HG03565 (cell line): Measurements from ENCODE around the gene ZCCHC4.
"Not testable (repeated sequence)": the region's sequence is repeated elsewhere in the genome, so short reads cannot be mapped to it uniquely, and the experiment has no call there.

Experiments used
- ATAC-seq: cut with Tn5 transposase; IDR thresholded peaks from one replicate; pipeline ENCODE4 v1.9.1; 2021; ENCODE audit warnings: mild to moderate bottlenecking, moderate library complexity; ENCODE audit not compliant: unreplicated experiment

The ZCCHC4 gene

DNA sequence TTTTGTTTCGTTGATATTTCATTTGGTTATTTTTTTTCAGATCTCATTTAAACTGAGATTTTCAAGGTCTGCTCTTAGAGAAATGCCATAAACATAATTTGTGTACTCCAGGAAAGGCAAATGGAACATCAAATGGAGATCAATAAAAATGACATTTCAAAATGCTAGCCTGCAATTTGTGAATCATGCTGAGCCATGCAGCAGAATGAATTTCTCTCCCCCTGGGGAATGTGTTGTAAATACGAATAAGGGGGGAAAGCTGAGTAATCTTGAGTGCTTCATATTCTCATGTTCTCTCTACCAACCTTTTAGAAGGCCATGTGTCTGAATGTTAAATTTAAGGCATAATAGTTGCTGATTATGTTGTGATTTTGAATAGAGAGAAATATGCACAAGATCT is 7.8 kb downstream of the ZCCHC4 start:
- ATAC-seq = no peak

- no peak for ATAC-seq
These were observed 8.2 kb downstream of the ZCCHC4 start for GRCh38 chr4:25320773-25321172.

DNA sequence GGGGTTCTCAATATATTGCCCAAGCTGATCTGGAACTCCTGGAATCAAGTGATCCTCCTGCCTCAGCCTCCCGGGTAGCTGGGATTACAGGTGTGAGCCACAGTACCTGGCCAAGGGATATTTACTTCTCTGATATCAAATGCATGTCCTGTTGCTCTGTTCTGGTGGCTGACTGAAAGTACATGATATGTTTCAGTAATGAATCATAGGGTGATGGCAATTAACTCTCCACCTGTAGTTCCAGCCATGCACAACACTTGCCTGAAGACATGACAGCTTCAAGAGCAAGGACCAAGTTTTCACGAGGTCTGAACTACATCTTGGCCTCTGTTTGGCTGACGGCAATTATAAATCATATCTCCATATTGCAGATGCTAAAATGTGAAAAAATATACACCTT is 9.1 kb downstream of the ZCCHC4 start:
- ATAC-seq = no peak

GRCh38 chr4:25328463-25328862 is 15.9 kb downstream of the ZCCHC4 start:
- ATAC-seq = not testable (repeated sequence)

- ATAC-seq = no peak
These were observed 17.8 kb downstream of the ZCCHC4 start for GRCh38 chr4:25330335-25330734.

GRCh38 chr4:25330905-25331808 is 18.6 kb downstream of the ZCCHC4 start:
- peak; percentile 92 for ATAC-seq

GRCh38 chr4:25343671-25344070 is 31.1 kb downstream of the ZCCHC4 start:
- no peak for ATAC-seq

DNA sequence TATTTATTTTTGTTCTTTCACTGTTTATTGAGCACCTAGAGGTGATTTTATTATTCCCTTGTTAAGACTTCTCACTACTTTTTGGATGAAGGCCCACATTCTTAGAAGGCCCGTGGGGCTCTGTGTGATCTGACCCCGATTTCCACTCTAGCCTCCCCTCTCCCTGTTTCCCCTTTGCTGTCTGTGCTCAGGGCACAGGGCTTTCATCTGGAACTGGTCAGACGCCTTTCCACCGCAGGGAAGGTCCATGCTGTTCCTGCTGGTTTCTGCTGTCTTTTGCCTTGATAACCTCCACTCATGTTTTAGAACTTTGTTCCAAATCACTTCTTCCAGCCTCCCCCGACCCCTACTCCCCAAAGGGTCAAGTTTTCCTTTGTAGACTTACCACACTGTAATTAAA is 33.2 kb downstream of the ZCCHC4 start:
- no peak for ATAC-seq

DNA sequence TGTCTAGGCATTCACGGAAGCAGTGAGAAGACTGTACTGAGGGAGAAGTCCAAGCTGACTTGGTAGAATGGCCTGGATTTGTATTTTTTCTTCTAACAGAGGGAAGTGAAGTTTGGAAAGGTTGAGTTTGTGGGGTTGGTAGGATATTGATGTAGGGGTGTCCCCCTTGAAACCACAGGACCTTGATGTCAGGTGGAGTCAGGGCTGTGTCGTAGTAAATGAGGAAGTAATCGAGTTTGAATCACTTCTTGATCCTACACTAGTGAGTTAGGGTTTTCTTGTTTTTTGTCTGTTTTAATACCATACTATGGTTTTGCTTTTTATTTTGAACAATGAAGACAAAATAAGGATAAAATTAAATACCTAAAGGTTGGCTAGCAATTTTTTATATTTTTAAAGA is 34.3 kb downstream of the ZCCHC4 start:
- ATAC-seq = peak; percentile 76

GRCh38 chr4:25347473-25347872 is 34.9 kb downstream of the ZCCHC4 start:
- ATAC-seq = no peak

DNA sequence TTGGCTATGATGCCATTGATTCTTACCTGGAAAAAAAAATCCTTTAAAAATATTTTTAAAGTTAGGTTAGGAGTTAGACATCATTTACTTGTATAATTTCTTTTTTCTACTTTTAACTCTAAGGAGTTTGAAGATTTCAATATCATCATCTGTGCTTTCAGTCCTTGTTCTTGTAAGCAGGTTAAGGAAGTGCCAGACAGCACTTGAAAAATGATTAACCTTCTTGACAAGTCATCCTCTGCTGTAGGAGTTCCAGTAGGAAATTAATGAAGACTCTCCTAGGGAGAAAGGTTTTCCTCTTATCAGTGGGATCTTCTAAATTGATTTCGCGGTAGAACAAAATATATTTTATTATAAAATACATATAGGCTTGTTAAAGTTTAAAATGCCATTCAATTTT is 35.4 kb downstream of the ZCCHC4 start:
- no peak for ATAC-seq

DNA sequence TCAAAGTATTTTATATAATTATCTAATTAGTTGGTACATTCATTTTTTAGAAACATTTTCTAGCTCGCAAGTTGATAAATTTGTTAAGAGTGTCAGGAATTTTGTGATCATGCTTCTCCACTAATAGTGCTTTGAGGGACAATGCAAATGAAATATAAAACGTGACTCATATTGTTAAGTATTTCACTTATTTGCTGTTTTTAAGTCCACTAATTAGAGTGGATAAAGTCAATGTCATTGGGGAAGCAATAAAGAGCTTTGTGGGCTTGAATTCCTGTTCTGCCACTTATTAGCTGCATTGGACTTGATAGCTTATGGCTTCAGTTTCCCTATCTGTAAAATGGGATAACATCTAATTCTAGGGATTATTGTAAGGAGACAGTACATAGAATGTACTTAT is 38.0 kb downstream of the ZCCHC4 start:
- no peak for ATAC-seq

DNA sequence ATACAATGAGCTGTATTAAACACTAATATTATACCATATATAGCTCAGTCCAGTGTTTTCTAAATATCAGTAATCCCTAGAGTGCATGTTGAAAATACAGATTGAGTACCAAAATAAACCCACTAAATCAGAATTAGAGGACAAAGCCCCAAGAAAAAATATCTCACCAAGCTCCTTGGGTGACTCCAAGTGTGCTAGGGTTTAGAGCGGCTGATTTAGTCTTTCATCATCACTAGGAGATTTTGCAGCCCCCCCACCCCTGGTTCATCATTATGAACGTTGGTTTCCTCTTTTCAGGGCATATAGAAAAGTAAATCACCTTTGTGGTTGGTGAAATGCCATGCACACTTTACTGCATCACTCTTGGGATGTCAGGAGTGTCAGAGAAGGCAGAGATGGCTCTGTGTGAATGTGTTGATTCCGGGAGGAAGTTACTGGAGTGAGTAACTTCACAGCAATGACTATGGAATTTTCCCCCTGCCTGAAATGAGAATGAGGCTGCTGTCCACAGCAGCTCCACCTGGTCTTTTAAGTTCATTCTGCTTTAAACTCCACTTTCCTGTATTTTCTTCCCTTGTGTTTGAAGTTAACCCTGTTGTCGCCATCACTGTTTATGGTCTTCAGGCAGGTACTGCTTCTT is 39.3 kb downstream of the ZCCHC4 start:
- ATAC-seq = no peak

DNA sequence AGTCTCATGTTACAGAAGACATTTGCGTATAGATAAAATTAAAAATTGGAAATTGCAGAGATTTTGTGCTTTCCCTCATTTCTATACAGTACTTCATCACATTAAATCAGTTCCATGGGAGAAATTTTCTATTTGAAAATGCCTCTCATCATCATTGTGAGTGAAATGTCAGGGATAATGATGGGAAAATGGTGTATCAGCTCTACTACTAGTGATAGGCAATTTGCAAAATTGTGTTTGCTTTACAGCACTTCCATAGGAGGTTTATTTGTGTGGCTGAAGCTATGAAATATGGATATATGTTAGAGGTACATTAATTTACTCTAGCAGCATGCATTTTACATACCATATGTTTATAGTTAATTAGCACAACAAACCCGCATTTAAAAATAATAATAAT is 43.5 kb downstream of the ZCCHC4 start:
- ATAC-seq = no peak

GRCh38 chr4:25358515-25359275 is 46.1 kb downstream of the ZCCHC4 start:
- no peak for ATAC-seq

GRCh38 chr4:25361253-25361652 is 48.7 kb downstream of the ZCCHC4 start:
- ATAC-seq = no peak

- ATAC-seq = no peak
These were observed 54.5 kb downstream of the ZCCHC4 start for GRCh38 chr4:25367004-25367621.

DNA sequence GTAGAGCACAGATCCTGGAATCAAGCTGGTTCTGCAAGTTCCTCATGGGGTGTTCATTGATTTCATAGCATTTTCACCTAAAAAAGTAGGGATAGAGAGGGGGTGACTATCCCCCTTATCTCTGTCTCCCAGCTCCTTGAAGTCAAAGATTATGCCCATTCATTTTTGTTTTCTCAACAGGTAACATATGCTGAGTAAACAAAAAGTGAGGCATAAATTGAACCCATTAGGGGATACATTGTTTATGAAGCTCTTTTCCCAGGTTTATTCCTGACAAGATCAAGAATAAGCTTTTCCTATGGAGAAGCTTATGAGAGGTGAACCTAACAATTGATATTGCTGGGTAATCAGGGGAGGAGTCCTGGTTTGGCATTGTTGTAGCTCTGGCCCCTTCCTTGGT is 55.3 kb downstream of the ZCCHC4 start:
- no peak for ATAC-seq

DNA sequence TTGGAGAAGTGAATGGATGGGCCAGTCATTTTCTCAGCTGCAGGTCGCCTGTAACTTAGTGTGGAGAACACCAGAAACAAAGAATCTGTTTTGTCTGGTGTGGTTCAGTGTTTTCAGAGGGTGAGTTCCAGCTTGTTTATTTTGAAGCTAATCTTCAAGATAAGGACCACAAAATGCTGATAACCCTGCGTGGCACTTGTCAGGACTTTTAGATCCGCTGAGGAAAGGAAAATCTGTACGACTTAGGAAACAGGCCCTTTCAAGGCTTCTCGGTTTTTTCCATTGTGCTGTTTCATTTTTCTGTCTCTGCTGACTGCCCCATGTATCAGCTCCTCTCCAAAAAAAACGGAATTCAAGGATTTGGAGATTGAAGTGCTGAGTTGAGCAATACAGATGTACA is 55.7 kb downstream of the ZCCHC4 start:
- no peak for ATAC-seq

DNA sequence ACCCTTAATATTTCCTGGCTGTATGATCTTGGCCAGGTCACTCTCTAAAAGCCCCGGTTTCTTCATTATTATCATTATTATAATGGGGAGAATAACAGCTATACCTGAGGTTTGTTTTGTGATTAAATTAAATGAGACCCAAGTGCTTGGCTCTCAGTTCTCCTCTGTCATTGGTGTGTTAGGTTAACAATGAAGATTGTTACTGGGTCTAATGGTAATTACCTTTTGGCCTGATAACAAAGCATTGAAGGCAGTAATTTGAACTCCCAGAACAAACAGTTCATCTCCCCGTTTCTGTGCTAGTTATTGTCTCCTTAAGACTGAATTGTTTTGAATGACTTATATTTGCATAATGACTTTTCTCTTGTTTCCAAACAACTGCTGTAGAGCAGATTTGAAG is 57.7 kb downstream of the ZCCHC4 start:
- ATAC-seq = no peak

GRCh38 chr4:25372549-25372948 is 60.0 kb downstream of the ZCCHC4 start:
- ATAC-seq = not testable (repeated sequence)
